DOHH2 (cell line): Measurements from ENCODE around the gene HINT3.

Experiments used
- CTCF ChIP-seq: fragments of 200-600 bp; sonication (generic); IDR thresholded peaks from one replicate; pipeline ENCODE4 v1.5.1; 2014; ENCODE audit warnings: antibody characterized with exemption, mild to moderate bottlenecking, low read depth, low read length; ENCODE audit not compliant: poor library complexity, severe bottlenecking
- EZH2phosphoT487 ChIP-seq: fragments of 200-600 bp; sonication (generic); IDR thresholded peaks from 2 replicates; pipeline ENCODE4 v1.6.1; 2017; ENCODE audit warnings: borderline replicate concordance, mild to moderate bottlenecking, antibody characterized with exemption, low read length, moderate library complexity, mixed read lengths

DNA sequence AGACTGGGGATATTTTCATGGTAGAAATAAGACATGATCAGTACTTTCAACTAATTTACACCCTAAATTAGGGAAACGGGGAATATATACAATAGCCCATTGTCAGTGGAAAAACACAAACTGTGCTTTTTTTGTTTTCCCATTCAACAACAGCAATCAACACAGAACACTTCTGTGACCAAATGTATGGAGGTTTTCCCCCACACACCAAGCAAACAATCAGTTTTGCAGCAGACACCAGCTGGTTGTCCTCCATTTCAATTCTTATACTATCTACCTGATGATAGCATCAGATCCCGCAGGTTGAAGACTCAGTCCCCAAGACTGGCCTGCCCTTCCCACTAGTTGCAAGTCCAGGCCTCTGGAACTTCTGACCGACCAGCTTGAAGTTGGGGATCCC lies 4.5 kb downstream of the HINT3 start:
- TF ChIP-seq CTCF (no peak), EZH2phosphoT487 (no peak)
